ENCODE data around the gene PLCB4.

Gene PLCB4

GRCh38 chr20:9134346-9134745 is 65.5 kb downstream of the PLCB4 start:
- H3K9me3 Mint-ChIP-seq = peaks cover 9% of the 10 kb centered on the region
- no peaks in the 10 kb centered on the region for H3K36me3 Mint-ChIP-seq (ENCODE audit: low read depth)
- H3K27me3 Mint-ChIP-seq (ENCODE audit: low read depth) = no peaks in the 10 kb centered on the region
- H3K4me1 Mint-ChIP-seq (ENCODE audit: low read depth) = no peaks in the 10 kb centered on the region
- no peak overlapping the region for H3K27ac Mint-ChIP-seq
- no peak overlapping the region for H3K4me3 Mint-ChIP-seq

- no peaks in the 10 kb centered on the region for H3K27me3 Mint-ChIP-seq (ENCODE audit: low read depth)
- H3K4me3 Mint-ChIP-seq = no peak overlapping the region
- H3K27ac Mint-ChIP-seq = no peak overlapping the region
- H3K4me1 Mint-ChIP-seq (ENCODE audit: low read depth) = no peaks in the 10 kb centered on the region
- no peaks in the 10 kb centered on the region for H3K36me3 Mint-ChIP-seq (ENCODE audit: low read depth)
- peaks cover 10% of the 10 kb centered on the region for H3K9me3 Mint-ChIP-seq
Observed at GRCh38 chr20:9136114-9136513, 67.2 kb downstream of the PLCB4 start.

DNA sequence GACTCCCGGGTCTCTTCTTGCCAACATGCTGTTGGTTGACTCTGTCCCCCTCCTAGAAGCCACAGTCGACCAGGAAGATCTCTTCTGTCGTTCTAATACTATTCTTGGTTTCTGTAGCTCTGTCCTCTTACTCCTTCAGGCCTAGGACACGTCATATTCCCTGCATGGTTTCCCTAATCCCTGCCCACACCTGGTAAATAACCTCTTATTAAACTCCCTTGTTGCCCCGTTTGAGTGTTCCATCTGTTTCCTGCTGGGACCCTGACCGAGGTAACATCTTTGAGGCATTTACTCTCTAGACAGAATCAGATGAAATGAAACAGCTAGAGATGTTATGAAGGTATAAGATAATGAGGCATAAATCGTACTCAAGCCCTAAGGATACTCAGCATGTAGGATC is 68.1 kb downstream of the PLCB4 start:
- peaks cover 7% of the 10 kb centered on the region for H3K9me3 Mint-ChIP-seq
- no peaks in the 10 kb centered on the region for H3K4me1 Mint-ChIP-seq (ENCODE audit: low read depth)
- H3K27ac Mint-ChIP-seq = no peak overlapping the region
- H3K36me3 Mint-ChIP-seq (ENCODE audit: low read depth) = no peaks in the 10 kb centered on the region
- H3K4me3 Mint-ChIP-seq = no peak overlapping the region
- no peaks in the 10 kb centered on the region for H3K27me3 Mint-ChIP-seq (ENCODE audit: low read depth)

GRCh38 chr20:9139106-9139833 is 70.4 kb downstream of the PLCB4 start:
- Mint-ChIP-seq H3K9me3 (peaks cover 7% of the 10 kb centered on the region), H3K27ac (no peak overlapping the region), H3K4me3 (no peak overlapping the region), H3K36me3 (ENCODE audit: low read depth) (no peaks in the 10 kb centered on the region), H3K27me3 (ENCODE audit: low read depth) (no peaks in the 10 kb centered on the region), H3K4me1 (ENCODE audit: low read depth) (no peaks in the 10 kb centered on the region)

DNA sequence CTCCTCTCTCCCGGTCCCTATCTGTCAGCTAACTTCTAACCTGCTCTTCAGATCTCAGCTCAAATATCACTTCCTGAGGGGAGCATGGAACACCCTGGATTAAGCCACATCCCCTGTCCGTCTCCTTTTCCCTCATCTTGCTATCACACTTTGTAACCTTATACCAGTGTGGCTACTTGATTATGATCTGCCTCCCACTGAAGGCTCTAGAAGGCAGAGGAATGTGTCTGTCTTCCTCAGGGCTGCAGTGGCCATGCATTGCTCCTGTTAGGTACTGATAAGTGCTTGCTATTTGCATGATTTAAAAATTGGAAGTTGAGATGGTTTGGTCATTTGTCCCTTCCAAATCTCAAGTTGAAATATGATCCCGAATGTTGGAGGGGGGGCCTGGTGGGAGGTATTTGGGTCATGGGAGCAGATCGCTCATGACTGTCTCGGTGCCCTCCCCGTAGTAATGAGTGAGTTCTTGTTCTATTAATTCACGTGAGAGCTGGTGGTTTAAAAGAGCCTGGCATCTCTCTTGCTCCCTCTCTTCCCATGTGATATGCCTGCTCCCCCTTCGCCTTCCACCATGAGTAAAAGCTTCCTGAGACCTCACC is 71.4 kb downstream of the PLCB4 start:
- no peak overlapping the region for H3K4me3 Mint-ChIP-seq
- no peak overlapping the region for H3K27ac Mint-ChIP-seq
- no peaks in the 10 kb centered on the region for H3K27me3 Mint-ChIP-seq (ENCODE audit: low read depth)
- no peaks in the 10 kb centered on the region for H3K4me1 Mint-ChIP-seq (ENCODE audit: low read depth)
- no peaks in the 10 kb centered on the region for H3K36me3 Mint-ChIP-seq (ENCODE audit: low read depth)
- H3K9me3 Mint-ChIP-seq = peaks cover 3% of the 10 kb centered on the region

GRCh38 chr20:9141070-9141469 is 72.2 kb downstream of the PLCB4 start:
- H3K4me3 Mint-ChIP-seq = no peak overlapping the region
- no peak overlapping the region for H3K27ac Mint-ChIP-seq
- H3K4me1 Mint-ChIP-seq (ENCODE audit: low read depth) = no peaks in the 10 kb centered on the region
- H3K9me3 Mint-ChIP-seq = peaks cover 3% of the 10 kb centered on the region
- H3K36me3 Mint-ChIP-seq (ENCODE audit: low read depth) = no peaks in the 10 kb centered on the region
- H3K27me3 Mint-ChIP-seq (ENCODE audit: low read depth) = no peaks in the 10 kb centered on the region

- no peak overlapping the region for H3K4me3 Mint-ChIP-seq
- no peak overlapping the region for H3K27ac Mint-ChIP-seq
- H3K36me3 Mint-ChIP-seq (ENCODE audit: low read depth) = no peaks in the 10 kb centered on the region
- H3K9me3 Mint-ChIP-seq = peaks cover 3% of the 10 kb centered on the region
- H3K4me1 Mint-ChIP-seq (ENCODE audit: low read depth) = no peaks in the 10 kb centered on the region
- no peaks in the 10 kb centered on the region for H3K27me3 Mint-ChIP-seq (ENCODE audit: low read depth)
Observed at GRCh38 chr20:9141921-9142320, 73.0 kb downstream of the PLCB4 start.

GRCh38 chr20:9142809-9143208 is 73.9 kb downstream of the PLCB4 start:
- H3K4me3 Mint-ChIP-seq = no peak overlapping the region
- no peaks in the 10 kb centered on the region for H3K4me1 Mint-ChIP-seq (ENCODE audit: low read depth)
- no peaks in the 10 kb centered on the region for H3K27me3 Mint-ChIP-seq (ENCODE audit: low read depth)
- no peaks in the 10 kb centered on the region for H3K36me3 Mint-ChIP-seq (ENCODE audit: low read depth)
- no peak overlapping the region for H3K27ac Mint-ChIP-seq
- peaks cover 3% of the 10 kb centered on the region for H3K9me3 Mint-ChIP-seq

- no peaks in the 10 kb centered on the region for H3K27me3 Mint-ChIP-seq (ENCODE audit: low read depth)
- no peaks in the 10 kb centered on the region for H3K4me1 Mint-ChIP-seq (ENCODE audit: low read depth)
- H3K4me3 Mint-ChIP-seq = no peak overlapping the region
- peaks cover 3% of the 10 kb centered on the region for H3K9me3 Mint-ChIP-seq
- no peak overlapping the region for H3K27ac Mint-ChIP-seq
- H3K36me3 Mint-ChIP-seq (ENCODE audit: low read depth) = no peaks in the 10 kb centered on the region
Observed at GRCh38 chr20:9143926-9144325, 75.0 kb downstream of the PLCB4 start.

- Mint-ChIP-seq H3K4me3 (no peak overlapping the region), H3K27me3 (ENCODE audit: low read depth) (no peaks in the 10 kb centered on the region), H3K4me1 (ENCODE audit: low read depth) (no peaks in the 10 kb centered on the region), H3K36me3 (ENCODE audit: low read depth) (no peaks in the 10 kb centered on the region), H3K27ac (no peak overlapping the region), H3K9me3 (peaks cover 8% of the 10 kb centered on the region)
Observed at GRCh38 chr20:9144643-9145042, 75.8 kb downstream of the PLCB4 start.

GRCh38 chr20:9145142-9145541 is 76.3 kb downstream of the PLCB4 start:
- no peak overlapping the region for H3K4me3 Mint-ChIP-seq
- H3K27ac Mint-ChIP-seq = no peak overlapping the region
- H3K4me1 Mint-ChIP-seq (ENCODE audit: low read depth) = no peaks in the 10 kb centered on the region
- no peaks in the 10 kb centered on the region for H3K36me3 Mint-ChIP-seq (ENCODE audit: low read depth)
- no peaks in the 10 kb centered on the region for H3K27me3 Mint-ChIP-seq (ENCODE audit: low read depth)
- peaks cover 8% of the 10 kb centered on the region for H3K9me3 Mint-ChIP-seq

- Mint-ChIP-seq H3K36me3 (ENCODE audit: low read depth) (no peaks in the 10 kb centered on the region), H3K9me3 (peaks cover 11% of the 10 kb centered on the region), H3K4me1 (ENCODE audit: low read depth) (no peaks in the 10 kb centered on the region), H3K27me3 (ENCODE audit: low read depth) (no peaks in the 10 kb centered on the region), H3K27ac (no peak overlapping the region), H3K4me3 (no peak overlapping the region)
Observed at GRCh38 chr20:9146649-9147048, 77.8 kb downstream of the PLCB4 start.

GRCh38 chr20:9147547-9148024 is 78.7 kb downstream of the PLCB4 start:
- H3K9me3 Mint-ChIP-seq = peaks cover 13% of the 10 kb centered on the region
- no peaks in the 10 kb centered on the region for H3K4me1 Mint-ChIP-seq (ENCODE audit: low read depth)
- no peaks in the 10 kb centered on the region for H3K27me3 Mint-ChIP-seq (ENCODE audit: low read depth)
- no peak overlapping the region for H3K27ac Mint-ChIP-seq
- no peaks in the 10 kb centered on the region for H3K36me3 Mint-ChIP-seq (ENCODE audit: low read depth)
- no peak overlapping the region for H3K4me3 Mint-ChIP-seq

GRCh38 chr20:9148291-9148690 is 79.4 kb downstream of the PLCB4 start:
- Mint-ChIP-seq H3K4me1 (ENCODE audit: low read depth) (no peaks in the 10 kb centered on the region), H3K9me3 (peaks cover 16% of the 10 kb centered on the region), H3K27me3 (ENCODE audit: low read depth) (no peaks in the 10 kb centered on the region), H3K36me3 (ENCODE audit: low read depth) (no peaks in the 10 kb centered on the region), H3K4me3 (no peak overlapping the region), H3K27ac (no peak overlapping the region)

GRCh38 chr20:9149087-9149486 is 80.2 kb downstream of the PLCB4 start:
- Mint-ChIP-seq H3K36me3 (ENCODE audit: low read depth) (no peaks in the 10 kb centered on the region), H3K9me3 (peaks cover 18% of the 10 kb centered on the region), H3K27ac (no peak overlapping the region), H3K4me3 (no peak overlapping the region), H3K27me3 (ENCODE audit: low read depth) (no peaks in the 10 kb centered on the region), H3K4me1 (ENCODE audit: low read depth) (no peaks in the 10 kb centered on the region)
